HepG2 (cell line): ENCODE data around the gene PGR. TPM values are rescaled to one million over a fixed set of nuclear protein-coding genes. Genes with fewer than 3 reads are reported as not detected.

Experiments
- ATAC-seq: fragments of 200-7000 bp; cut with Tn5 transposase; 3 replicates; pipeline ENCODE4 v1.9.1; 2020; ENCODE audit warnings: mild to moderate bottlenecking, moderate library complexity
- BruUV-seq: library from RNA; stranded (reverse); fragments of 400-500 nt; replicated peaks from 2 replicates; lab custom pipeline; 2021; lab: Mats Ljungman, UMichigan
- CTCF ChIA-PET: fragments of 300-600 bp; formaldehyde crosslinking; extraction: SDS; loops from one replicate; lab custom pipeline; 2021; ENCODE audit warnings: low total read pairs, inconsistent platforms, low intra/inter-chr PET ratio; lab: Yijun Ruan, JAX
- POLR2A ChIA-PET: fragments of 350-600 bp; sonication (Branson Sonifier 250); formaldehyde crosslinking; loops from one replicate; lab custom pipeline; 2020; ENCODE audit warnings: antibody characterized with exemption, inconsistent platforms; lab: Yijun Ruan, JAX
- DNase-seq: peaks from one replicate; pipeline ENCODE4 v3.0.0-alpha.2; 2015; ENCODE audit warnings: low spot score
- FAIRE-seq: peaks from 3 replicates; lab custom pipeline; 2011; peaks lifted over from hg19 to GRCh38; lab: Jason Lieb, UNC
- H2AFZ ChIP-seq: one replicate; pipeline ENCODE4 v1.6.1; 2011; ENCODE audit warnings: low read length, inconsistent platforms
- H3K27ac ChIP-seq: fragments of 300-600 bp; 3 replicates; pipeline ENCODE4 v1.8.0; 2011; ENCODE audit warnings: mixed run types, mild to moderate bottlenecking, mixed read lengths, low read length, inconsistent platforms; ENCODE audit not compliant: insufficient read depth; ENCODE audit errors: extremely low read length
- H3K27me3 ChIP-seq, 2 experiments: fragments of 200-600 bp in 1 of 2; 2 replicates in 1 of 2; 3 replicates in 1 of 2; pipeline versions ENCODE4 v1.6.0 to v1.8.0; 2011; ENCODE audit warnings: low read length in 2 of 2, mild to moderate bottlenecking in 2 of 2, moderate library complexity in 2 of 2, inconsistent platforms in 1 of 2; ENCODE audit not compliant: insufficient read depth in 2 of 2, control insufficient read depth in 1 of 2
- H3K36me3 ChIP-seq, 2 experiments: fragments of 200-600 bp in 1 of 2; replicated peaks in 1 of 2; 2 replicates in 1 of 2; 3 replicates in 1 of 2; pipeline versions ENCODE4 v1.5.1 to v1.8.0; 2011; ENCODE audit warnings: low read length in 2 of 2, inconsistent platforms in 1 of 2; ENCODE audit not compliant: insufficient read depth in 2 of 2, control insufficient read depth in 1 of 2
- H3K4me1 ChIP-seq: 2 replicates; pipeline ENCODE4 v1.5.1; 2012; ENCODE audit warnings: low read length, inconsistent platforms; ENCODE audit not compliant: insufficient read depth
- H3K4me2 ChIP-seq: 2 replicates; pipeline ENCODE4 v1.6.0; 2011; ENCODE audit warnings: low read depth, low read length, inconsistent platforms
- H3K4me3 ChIP-seq, 3 experiments: fragments of 200-600 bp in 1 of 3; sonication (generic), shearing (Covaris generic) in 1 of 3; replicated peaks in 1 of 3; 2 replicates each; pipeline ENCODE4 v1.5.1; 2011 to 2016; ENCODE audit warnings: low read length in 3 of 3, inconsistent platforms in 2 of 3, low read depth in 2 of 3, mild to moderate bottlenecking in 2 of 3, control low read depth in 1 of 3, mixed read lengths in 1 of 3; ENCODE audit not compliant: insufficient read depth in 1 of 3
- H3K79me2 ChIP-seq: one replicate; pipeline ENCODE4 v1.6.1; 2011; ENCODE audit warnings: low read length, inconsistent platforms; ENCODE audit not compliant: insufficient read depth
- H3K9ac ChIP-seq: 2 replicates; pipeline ENCODE4 v1.6.0; 2011; ENCODE audit warnings: mild to moderate bottlenecking, low read depth, low read length, inconsistent platforms; ENCODE audit not compliant: insufficient read depth
- H3K9me3 ChIP-seq: 2 replicates; pipeline ENCODE4 v1.5.1; 2012; ENCODE audit warnings: mild to moderate bottlenecking, low read length
- H4K20me1 ChIP-seq: 2 replicates; pipeline ENCODE4 v1.6.0; 2011; ENCODE audit warnings: inconsistent platforms, mild to moderate bottlenecking, low read length, moderate library complexity; ENCODE audit not compliant: insufficient read depth
- AFF4 ChIP-seq: sonication (generic); formaldehyde crosslinking; IDR thresholded peaks from 2 replicates; pipeline ENCODE4 v1.4.0; 2020; ENCODE audit warnings: missing genetic modification reagents
- ARNTL ChIP-seq: sonication (generic); formaldehyde crosslinking; IDR thresholded peaks from 2 replicates; pipeline ENCODE4 v1.4.0; 2020; ENCODE audit warnings: mild to moderate bottlenecking, missing genetic modification reagents
- CHD2 ChIP-seq: IDR thresholded peaks from 2 replicates; pipeline ENCODE4 v1.6.1; 2011; ENCODE audit warnings: low read depth, low read length, improper control_type of control experiment
- CREM ChIP-seq, 2 experiments: sonication (generic) in 1 of 2; formaldehyde crosslinking in 1 of 2; IDR thresholded peaks; 2 replicates each; pipeline versions ENCODE4 v1.4.0 to v1.6.1; 2016 to 2020; ENCODE audit warnings: antibody characterized with exemption in 1 of 2, mild to moderate bottlenecking in 1 of 2, missing genetic modification reagents in 1 of 2
- GABPA ChIP-seq, 2 experiments: IDR thresholded peaks; 2 replicates each; pipeline ENCODE4 v1.6.1; 2011 to 2016; ENCODE audit warnings: low read depth in 2 of 2, low read length in 1 of 2, missing biosample characterization in 1 of 2, missing genetic modification characterization in 1 of 2
- HNRNPH1 ChIP-seq: fragments of 200-400 bp; formaldehyde crosslinking; optimal IDR thresholded peaks from 2 replicates; pipeline ENCODE3; 2017; ENCODE audit warnings: mild to moderate bottlenecking, low read depth, low read length
- NCOA2 ChIP-seq: sonication (generic); formaldehyde crosslinking; IDR thresholded peaks from 2 replicates; pipeline ENCODE4 v1.8.0; 2022; ENCODE audit warnings: inconsistent platforms
- NFATC3 ChIP-seq: sonication (generic); formaldehyde crosslinking; IDR thresholded peaks from 2 replicates; pipeline ENCODE4 v1.5.1; 2020; ENCODE audit warnings: mild to moderate bottlenecking, missing genetic modification reagents
- POGZ ChIP-seq: sonication (generic); formaldehyde crosslinking; IDR thresholded peaks from 2 replicates; pipeline ENCODE4 v1.4.0; 2020; ENCODE audit warnings: mild to moderate bottlenecking, missing genetic modification reagents
- TBL1XR1 ChIP-seq: fragments of 150-350 bp; IDR thresholded peaks from 2 replicates; pipeline ENCODE4 v1.6.1; 2014; ENCODE audit warnings: borderline replicate concordance, low read length; ENCODE audit not compliant: partially characterized antibody
- ZBTB49 ChIP-seq: sonication (generic); formaldehyde crosslinking; IDR thresholded peaks from 2 replicates; pipeline ENCODE4 v1.4.0; 2020; ENCODE audit warnings: missing genetic modification reagents, borderline replicate concordance
- ZFP82 ChIP-seq: sonication (generic); formaldehyde crosslinking; IDR thresholded peaks from 2 replicates; pipeline ENCODE4 v1.5.1; 2020; ENCODE audit warnings: mild to moderate bottlenecking, missing genetic modification reagents, borderline replicate concordance
- ZNF468 ChIP-seq: sonication (generic); formaldehyde crosslinking; IDR thresholded peaks from 2 replicates; pipeline ENCODE4 v1.8.0; 2022; ENCODE audit warnings: mild to moderate bottlenecking, moderate library complexity, missing genetic modification reagents
- WGBS: methylation state at CpG from one replicate; pipeline ENCODE4 v1.1.6; 2017; ENCODE audit warnings: low lambda C conversion rate; 5-methylcytosine and 5-hydroxymethylcytosine counted together
- in situ Hi-C: cut with HindIII; loops from 2 replicates; pipeline ENCODE4 v1.10.0; 2017; ENCODE audit warnings: low pct_unique_long_range_greater_than_20kb; ENCODE audit not compliant: extremely low pct_ligation_motif_present
- intact Hi-C: fragments of 100-400 bp; cut with micrococcal nuclease; formaldehyde crosslinking; loops from one replicate; pipeline ENCODE4 v1.10.0; 2022; ENCODE audit not compliant: unreplicated experiment
- polyA plus RNA-seq, 8 experiments: library from polyadenylated mRNA; depleted of rRNA in 3 of 8; stranded (reverse) in 7 of 8; unstranded in 1 of 8; fragments of >200 nt; fragmentation: Illumina TruSeq in 4 of 8; extraction: Trizol in 4 of 8; gene quantifications; 2 replicates each; pipeline versions ENCODE4 v1.2.1 to v1.2.3, GENCODE V29; 2011 to 2016; ENCODE audit warnings: low read depth in 4 of 8, missing spikeins in 1 of 8, mixed read lengths in 1 of 8; ENCODE audit not compliant: insufficient read depth in 1 of 8
- total RNA-seq, 5 experiments: library from RNA; depleted of rRNA; stranded (reverse); fragments of >200 nt; fragmentation: Illumina TruSeq; extraction: Trizol; gene quantifications; 2 replicates each; pipeline ENCODE4 v1.2.3, GENCODE V29; 2016; ENCODE audit warnings: low read depth in 1 of 5

PGR gene
- total and polyA plus RNA-seq, 2 of the 13 experiments (the other 11 are each of a cell fraction or from before 2014, with no cell fraction given), result not detected

- no peak for TF ChIP-seq ZBTB49
- no peak for TF ChIP-seq ZFP82 (CRISPR knock-in tag)
- TF ChIP-seq HNRNPH1, result no peak
- TF ChIP-seq ARNTL, result no peak
- TF ChIP-seq TBL1XR1, result no peak
- TF ChIP-seq AFF4 (CRISPR knock-in tag), result no peak
- TF ChIP-seq CHD2, result no peak
- no peak for TF ChIP-seq POGZ (CRISPR knock-in tag)
These were observed 117.7 kb downstream of the PGR start (continued) for GRCh38 chr11:101011881-101012280.

GRCh38 chr11:101010899-101011298 lies 118.7 kb downstream of the PGR start:
- Histone ChIP-seq H2AFZ (no peak overlapping the region), H3K9ac (no peak overlapping the region), H3K79me2 (no peaks in the 10 kb centered on the region), H3K4me1 (no peaks in the 10 kb centered on the region), H3K27ac (no peak overlapping the region), H3K4me3 (no peak overlapping the region), H3K4me2 (no peak overlapping the region), H3K9me3 (no peaks in the 10 kb centered on the region), H3K27me3 (no peaks in the 10 kb centered on the region), H3K36me3 (no peaks in the 10 kb centered on the region), H4K20me1 (no peaks in the 10 kb centered on the region)
- 2% methylated on average over 5 of the region's 5 CpGs for WGBS
- DNase-seq (no peak), FAIRE-seq (no peak), ATAC-seq (no peak)
- intact Hi-C loops (no loop called here), in situ Hi-C loops (no loop called here)
- ChIA-PET POLR2A (no interaction called here), CTCF (no interaction called here)
- BruUV-seq, result no TSS peak
- TF ChIP-seq ZNF468 (no peak), NCOA2 (CRISPR knock-in tag) (no peak), GABPA (IDR thresholded peaks at IDR 0.05; ENCODE audit: low read depth, low read length) (no peak), GABPA (CRISPR knock-in tag; IDR thresholded peaks at IDR 0.05; ENCODE audit: low read depth) (no peak), NFATC3 (CRISPR knock-in tag) (no peak), CREM (IDR thresholded peaks at IDR 0.05) (no peak), CREM (CRISPR knock-in tag; IDR thresholded peaks at IDR 0.05) (no peak)
